GM19463 (cell line): Measurements from ENCODE around the gene VCL.

Source experiments
- ATAC-seq: cut with Tn5 transposase; IDR thresholded peaks from one replicate; pipeline ENCODE4 v1.9.1; 2021; ENCODE audit warnings: mild to moderate bottlenecking, moderate library complexity; ENCODE audit not compliant: unreplicated experiment

The VCL gene

DNA sequence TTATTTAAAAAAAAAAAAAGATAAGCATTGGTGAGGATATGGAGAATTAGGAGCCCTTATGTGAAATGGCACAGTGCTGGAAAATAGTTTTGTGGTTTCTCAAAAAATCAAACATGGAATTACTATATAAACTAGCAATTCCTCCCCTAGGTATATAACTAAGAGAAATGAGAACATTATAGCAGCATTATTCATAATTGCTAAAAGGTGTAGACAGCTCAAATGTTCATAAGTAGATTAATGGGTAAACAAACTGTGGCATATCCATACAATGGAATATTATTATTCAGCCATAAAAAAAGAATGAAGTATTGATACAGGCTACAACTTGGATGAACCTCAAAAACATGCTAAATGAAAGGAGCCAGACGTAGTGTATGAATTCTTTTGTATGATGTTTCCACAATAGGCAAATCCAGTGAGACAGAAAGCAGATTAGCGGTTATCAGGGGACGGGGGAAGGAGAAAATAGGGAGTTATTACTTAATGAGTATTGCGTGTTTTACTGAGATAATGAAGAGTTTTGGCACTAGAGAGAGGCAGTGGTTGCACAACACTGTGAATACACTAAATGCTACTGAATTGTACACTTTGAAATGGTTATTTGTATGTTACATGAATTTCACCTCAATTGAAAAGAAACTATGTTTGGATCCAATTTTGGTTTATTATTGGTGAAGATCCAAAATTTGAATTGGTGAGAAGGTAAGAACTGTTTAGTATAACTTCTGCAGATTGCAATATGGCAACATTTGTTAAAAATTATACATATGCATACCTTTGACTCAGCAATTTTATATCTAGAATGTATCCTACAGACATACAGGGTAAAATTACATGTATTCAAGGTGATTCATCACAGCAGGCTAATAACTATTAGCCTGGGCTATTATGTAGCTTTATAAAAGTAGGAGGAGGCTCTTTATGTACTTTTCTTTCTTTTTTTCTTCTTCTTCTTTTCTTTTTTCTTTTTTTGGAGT lies 69.7 kb downstream of the VCL start:
- no peak for ATAC-seq

DNA sequence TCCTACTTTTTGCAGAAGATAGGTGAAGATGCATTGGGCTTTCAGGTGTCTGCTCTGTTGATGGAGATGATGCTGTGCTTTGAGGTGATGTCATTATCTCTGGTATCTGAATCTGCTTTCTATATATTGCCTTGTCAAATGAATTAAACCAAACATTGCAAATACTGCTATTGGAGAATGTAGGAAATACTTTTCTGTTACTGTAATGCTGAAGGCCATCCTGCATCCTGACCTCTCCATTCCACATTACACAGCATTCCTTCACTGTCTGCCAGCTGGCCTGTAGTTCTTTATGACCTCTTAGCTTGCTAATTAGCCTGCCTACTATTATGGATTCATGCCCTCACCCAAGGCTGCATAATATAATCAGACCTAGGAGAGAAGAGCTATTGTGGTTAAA lies 73.2 kb downstream of the VCL start:
- ATAC-seq: no peak

- no peak for ATAC-seq
Observed at GRCh38 chr10:74072503-74072902, 74.6 kb downstream of the VCL start.

GRCh38 chr10:74075906-74076305 lies 78.0 kb downstream of the VCL start:
- no peak for ATAC-seq

DNA sequence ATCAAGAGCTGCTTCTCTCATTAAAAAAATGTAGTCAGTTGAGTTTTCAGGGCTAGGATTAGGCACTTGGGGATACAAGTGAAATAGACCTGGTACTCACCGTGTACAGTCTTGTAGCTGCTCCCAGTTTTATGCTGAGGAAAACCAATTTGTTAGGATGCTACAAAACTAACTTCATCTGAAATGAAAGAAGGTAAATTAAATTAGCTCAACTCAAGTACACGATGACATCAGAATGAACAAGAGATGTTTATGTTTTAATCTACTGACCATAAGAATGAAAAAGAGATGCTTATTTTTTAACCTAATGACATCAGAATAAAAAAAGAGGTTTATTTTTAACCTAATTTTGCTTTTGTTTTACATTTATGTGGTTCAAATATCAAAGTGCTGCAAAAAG lies 79.0 kb downstream of the VCL start:
- no peak for ATAC-seq

DNA sequence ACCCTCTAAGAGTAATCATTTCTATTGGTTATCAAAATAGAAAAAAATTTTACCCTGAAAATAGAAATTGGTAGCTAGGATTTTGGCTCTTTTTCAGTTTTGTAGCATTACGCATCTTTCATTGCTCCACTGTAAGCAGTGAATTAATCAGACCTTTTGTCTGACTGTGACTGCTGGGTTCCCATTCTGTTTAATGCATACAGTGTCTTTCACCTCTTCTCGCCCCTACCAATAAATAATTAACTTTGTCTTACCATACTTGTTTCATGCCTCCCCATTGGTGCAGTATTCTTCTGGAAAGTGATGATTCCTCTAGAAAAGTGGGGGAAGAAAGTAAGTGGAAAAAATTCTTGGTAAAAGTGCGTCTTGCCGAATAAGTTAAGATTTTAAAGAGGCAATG lies 79.5 kb downstream of the VCL start:
- no peak for ATAC-seq

DNA sequence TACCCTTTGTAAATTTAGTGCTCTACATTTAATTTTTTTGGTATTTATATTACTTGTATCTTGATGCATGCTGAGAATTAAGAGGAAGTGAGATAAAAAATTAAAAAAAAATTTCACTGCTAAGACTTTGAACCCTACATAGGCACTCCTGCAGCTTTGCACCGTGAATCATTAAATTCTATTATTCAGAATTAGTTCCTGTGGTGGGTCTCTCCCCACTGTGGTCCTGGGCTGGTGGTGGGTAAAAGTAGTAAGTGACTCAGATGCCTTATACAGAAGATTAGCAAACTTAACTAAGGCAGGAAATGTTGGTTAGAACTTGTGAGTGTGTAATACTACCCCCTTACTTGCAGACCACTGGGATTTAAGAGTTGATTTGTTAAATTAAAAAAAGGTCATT lies 80.1 kb downstream of the VCL start:
- peak; percentile 75 for ATAC-seq

DNA sequence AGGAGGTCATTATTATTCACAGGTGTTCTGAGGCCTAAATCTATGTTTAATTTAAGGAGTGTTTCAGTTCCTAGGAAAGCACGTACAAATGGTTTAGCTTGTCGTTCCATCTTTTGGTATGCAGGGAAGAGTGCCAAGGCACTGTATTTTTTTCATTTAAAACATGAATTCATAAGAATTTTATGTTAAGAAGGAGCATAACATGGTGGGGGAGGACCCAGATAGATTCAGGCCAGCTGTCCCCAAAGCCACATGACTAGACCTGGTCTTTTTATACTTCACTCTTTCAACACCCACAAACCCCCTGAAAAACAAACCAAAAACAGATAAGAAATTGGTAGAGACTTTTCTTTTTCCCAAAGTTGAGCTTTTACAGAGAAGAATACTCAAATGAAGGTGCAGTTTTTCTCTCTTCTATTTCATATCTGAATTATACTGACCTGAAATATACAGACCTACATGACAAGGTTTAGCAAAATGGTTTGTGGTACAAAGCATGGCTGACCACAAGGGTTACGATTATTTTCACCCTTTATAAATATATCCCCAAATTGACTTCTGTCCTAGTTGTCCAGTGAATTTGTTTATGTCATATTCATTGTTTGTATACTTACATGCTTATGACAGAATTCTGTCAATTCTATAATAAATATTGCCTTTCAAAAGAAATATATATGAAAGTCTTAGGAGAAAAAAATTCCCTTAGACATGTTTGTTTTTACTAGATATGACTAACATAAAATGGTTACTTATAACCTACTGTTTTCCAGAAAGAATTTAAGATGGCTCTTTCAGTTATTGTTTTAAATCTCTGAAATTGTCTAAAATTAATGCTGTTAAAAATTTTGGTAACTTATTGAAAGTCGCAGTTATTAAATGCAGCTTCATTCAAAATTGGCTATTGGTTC lies 81.4 kb downstream of the VCL start:
- no peak for ATAC-seq

GRCh38 chr10:74079936-74080590 lies 82.1 kb downstream of the VCL start:
- ATAC-seq: no peak

GRCh38 chr10:74081192-74081803 lies 83.4 kb downstream of the VCL start:
- ATAC-seq: no peak

DNA sequence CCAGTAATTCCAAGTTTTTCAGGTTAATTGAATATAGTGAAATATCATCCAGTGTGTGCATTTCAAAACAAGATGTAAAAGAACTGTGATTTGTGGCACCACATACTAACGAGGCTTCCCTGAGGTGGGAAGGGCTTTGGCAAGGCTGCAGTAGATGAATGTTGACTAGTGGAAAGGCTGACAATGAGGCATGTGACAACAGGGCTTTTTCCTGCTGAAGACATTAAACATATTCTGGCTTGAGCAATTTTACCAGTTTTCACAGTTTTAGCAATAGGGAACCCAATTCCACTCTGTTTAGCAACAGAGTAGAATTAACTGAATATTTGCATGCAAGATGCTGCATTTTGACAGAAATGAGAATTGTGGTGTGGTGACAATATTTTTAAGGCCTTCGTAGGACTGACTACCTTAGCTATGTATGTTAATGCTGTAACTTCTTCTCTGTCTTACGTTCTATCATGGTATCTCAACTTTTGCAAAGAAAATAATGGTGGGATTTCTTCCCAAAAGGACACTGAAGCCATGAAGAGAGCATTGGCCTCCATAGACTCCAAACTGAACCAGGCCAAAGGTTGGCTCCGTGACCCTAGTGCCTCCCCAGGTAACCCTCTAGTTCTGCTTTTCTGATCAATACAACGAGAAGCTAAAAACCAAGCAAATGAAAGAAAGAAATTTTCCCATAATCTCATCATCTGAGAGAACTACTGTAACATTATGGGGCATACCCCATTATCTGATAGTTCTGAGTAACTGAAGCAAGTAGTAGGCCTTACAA lies 84.2 kb downstream of the VCL start:
- no peak for ATAC-seq

DNA sequence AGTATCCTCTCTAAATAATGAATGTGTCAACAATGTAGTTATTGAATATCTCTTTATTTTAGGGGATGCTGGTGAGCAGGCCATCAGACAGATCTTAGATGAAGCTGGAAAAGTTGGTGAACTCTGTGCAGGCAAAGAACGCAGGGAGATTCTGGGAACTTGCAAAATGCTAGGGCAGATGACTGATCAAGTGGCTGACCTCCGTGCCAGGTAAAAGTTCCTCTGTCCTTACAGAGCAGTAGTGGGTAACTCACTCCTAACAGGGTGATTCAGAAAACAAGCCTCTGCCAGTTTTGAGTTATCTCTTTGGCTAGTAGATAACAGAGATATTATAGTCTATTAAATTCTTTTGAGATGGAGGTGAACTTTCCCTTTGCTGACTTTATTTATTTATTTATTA lies 85.4 kb downstream of the VCL start:
- no peak for ATAC-seq

DNA sequence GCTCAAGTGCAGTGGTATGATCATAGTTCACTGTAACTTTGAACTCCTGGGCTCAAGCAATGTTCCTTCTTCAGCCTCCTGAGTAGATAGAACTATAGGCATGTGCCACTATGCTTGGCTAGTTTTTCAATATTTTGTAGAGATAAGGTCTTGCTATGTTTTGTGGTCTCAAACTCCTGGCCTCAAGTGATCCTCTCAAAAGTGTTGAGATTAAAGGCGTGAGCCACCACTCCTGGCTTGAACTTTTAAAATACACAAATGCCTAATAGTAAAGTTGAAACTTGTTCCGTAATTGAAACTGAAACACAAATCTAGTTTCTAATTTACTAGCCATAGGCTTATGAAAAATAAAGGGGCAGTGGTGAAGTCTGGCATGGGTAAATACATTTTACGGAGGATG lies 87.0 kb downstream of the VCL start:
- ATAC-seq: peak; percentile 89

DNA sequence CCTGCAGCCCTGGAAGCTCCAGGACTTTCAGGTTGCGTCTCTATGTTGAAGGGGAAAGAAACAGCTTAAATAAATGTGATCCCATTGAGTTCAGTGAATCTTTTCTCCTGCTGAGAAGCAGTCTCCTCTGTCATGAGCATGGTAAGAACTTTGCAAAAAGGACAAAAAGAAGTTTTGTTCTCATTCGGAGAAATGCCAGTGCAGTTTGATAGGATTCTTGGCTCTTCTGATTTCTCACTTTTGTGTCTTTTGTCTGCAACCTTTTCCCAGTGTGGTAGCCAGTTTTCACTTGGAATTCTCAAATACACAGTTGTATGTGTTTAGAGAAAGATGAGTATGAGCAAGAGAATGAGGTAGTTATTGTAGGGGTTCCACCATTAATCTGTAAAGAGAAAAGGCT lies 88.4 kb downstream of the VCL start:
- no peak for ATAC-seq

- no peak for ATAC-seq
Observed at GRCh38 chr10:74088722-74089121, 90.8 kb downstream of the VCL start.

- ATAC-seq: no peak
Observed at GRCh38 chr10:74092372-74092771, 94.5 kb downstream of the VCL start.

DNA sequence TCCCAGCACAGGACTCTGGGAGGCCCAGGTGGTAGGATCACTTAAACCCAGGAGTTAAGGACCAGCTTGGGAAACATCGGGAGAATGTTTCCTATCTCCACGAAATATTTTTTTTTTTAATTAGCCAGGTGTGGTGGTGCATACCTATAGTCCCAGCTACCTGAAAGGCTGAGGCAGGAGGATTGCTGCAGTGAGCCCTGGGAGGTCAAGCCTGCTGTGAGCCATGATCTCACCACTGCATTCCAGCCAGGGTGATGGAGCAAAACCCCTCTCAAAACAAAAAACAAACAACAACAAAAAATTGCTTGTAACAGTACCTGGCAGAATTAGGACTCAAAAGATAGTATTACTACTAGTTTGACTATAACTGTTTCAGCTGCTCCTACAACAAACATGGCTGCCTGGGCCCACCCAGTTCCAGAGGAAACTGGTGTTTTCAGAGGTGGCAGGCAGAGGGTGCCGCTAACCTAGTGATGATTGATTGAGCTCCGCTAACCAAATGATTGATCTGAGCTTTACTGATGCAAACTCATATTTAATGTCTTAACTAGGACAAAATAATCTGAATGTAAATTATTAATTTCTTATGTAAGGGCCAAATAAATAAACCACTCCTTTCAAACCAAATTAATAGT lies 95.7 kb downstream of the VCL start:
- ATAC-seq: no peak

- ATAC-seq: no peak
Observed at GRCh38 chr10:74094231-74094630, 96.3 kb downstream of the VCL start.

- ATAC-seq: peak; percentile 94
Observed at GRCh38 chr10:74096777-74097176, 98.9 kb downstream of the VCL start.

DNA sequence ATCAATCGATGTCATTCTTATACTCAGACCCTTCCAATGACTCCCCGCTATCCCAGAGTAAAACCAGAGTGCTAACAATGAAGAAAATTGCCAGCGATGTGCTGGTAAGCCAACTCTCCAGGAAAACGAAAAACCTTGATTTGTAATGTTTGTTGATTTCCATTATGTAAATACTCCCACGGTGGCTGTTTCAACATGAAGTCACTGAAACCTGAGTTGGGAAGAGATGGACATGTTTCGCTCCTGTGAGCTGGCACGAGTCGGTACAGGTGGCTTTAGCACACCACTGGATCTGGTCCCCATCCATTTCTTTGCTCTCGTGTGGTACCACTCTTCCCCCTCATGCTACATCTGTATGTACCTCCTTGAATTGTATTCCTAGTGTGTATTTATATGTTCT lies 99.9 kb downstream of the VCL start:
- ATAC-seq: no peak
